HG03558 (cell line): ENCODE data around the gene NBPF8.
"Not testable (repeated sequence)": the region's sequence is repeated elsewhere in the genome, so short reads cannot be mapped to it uniquely, and the experiment has no call there.

Experiments
- ATAC-seq: cut with Tn5 transposase; IDR thresholded peaks from one replicate; pipeline ENCODE4 v1.9.1; 2021; ENCODE audit warnings: moderate number of reproducible peaks; ENCODE audit not compliant: unreplicated experiment; ENCODE audit errors: extremely low read depth

The NBPF8 gene

GRCh38 chr1:120414911-120415480 lies at the start of gene NBPF8:
NBPF8 (plus strand) TSS chr1:120415035; CDS start chr1:120436523, 21,488 bp downstream.
- ATAC-seq: peak; percentile 86

- ATAC-seq: not testable (repeated sequence)
Measured at GRCh38 chr1:120367709-120368108, 47.1 kb upstream of the NBPF8 start.

- not testable (repeated sequence) for ATAC-seq
Measured at GRCh38 chr1:120386651-120387050, 28.2 kb upstream of the NBPF8 start.

GRCh38 chr1:120388597-120389126 lies 26.2 kb upstream of the NBPF8 start:
- ATAC-seq: not testable (repeated sequence)

- not testable (repeated sequence) for ATAC-seq
Measured at GRCh38 chr1:120391365-120391764, 23.5 kb upstream of the NBPF8 start.

- not testable (repeated sequence) for ATAC-seq
Measured at GRCh38 chr1:120393316-120394232, 21.3 kb upstream of the NBPF8 start.

GRCh38 chr1:120405348-120405747 lies 9.5 kb upstream of the NBPF8 start:
- not testable (repeated sequence) for ATAC-seq

- ATAC-seq: not testable (repeated sequence)
Measured at GRCh38 chr1:120414451-120414850, 384 bp upstream of the NBPF8 start.

GRCh38 chr1:120415492-120415961 lies 692 bp downstream of the NBPF8 start:
- not testable (repeated sequence) for ATAC-seq

- not testable (repeated sequence) for ATAC-seq
Measured at GRCh38 chr1:120425063-120425462, 10.2 kb downstream of the NBPF8 start.

- ATAC-seq: not testable (repeated sequence)
Measured at GRCh38 chr1:120431626-120432025, 16.8 kb downstream of the NBPF8 start.

GRCh38 chr1:120433831-120434230 lies 19.0 kb downstream of the NBPF8 start:
- ATAC-seq: not testable (repeated sequence)

- not testable (repeated sequence) for ATAC-seq
Measured at GRCh38 chr1:120449124-120449523, 34.3 kb downstream of the NBPF8 start.
